Type B pancreatic cell (in vitro differentiated cells): ENCODE data around the gene DNM2. TPM values are rescaled to one million over a fixed set of nuclear protein-coding genes. Genes with fewer than 3 reads are reported as not detected.

ENCODE experiments used
- DNase-seq: peaks from one replicate; pipeline ENCODE4 v3.0.0; 2021; ENCODE audit warnings: mixed read lengths; ENCODE audit not compliant: unreplicated experiment; ENCODE audit errors: extremely low spot score
- H3K27ac Mint-ChIP-seq: 2 replicates; pipeline ENCODE4 v1.8.0; 2021; ENCODE audit warnings: mild to moderate bottlenecking, mixed read lengths
- H3K27me3 Mint-ChIP-seq: 2 replicates; pipeline ENCODE4 v1.8.0; 2021; ENCODE audit warnings: mixed read lengths
- H3K36me3 Mint-ChIP-seq: 2 replicates; pipeline ENCODE4 v1.8.0; 2021; ENCODE audit warnings: mixed read lengths
- H3K4me1 Mint-ChIP-seq: one replicate; pipeline ENCODE4 v1.8.0; 2021; ENCODE audit warnings: mixed read lengths; ENCODE audit not compliant: unreplicated experiment
- H3K4me3 Mint-ChIP-seq: 2 replicates; pipeline ENCODE4 v1.8.0; 2021; ENCODE audit warnings: mild to moderate bottlenecking, mixed read lengths
- H3K9me3 Mint-ChIP-seq: 2 replicates; pipeline ENCODE4 v1.8.0; 2021; ENCODE audit warnings: mixed read lengths
- CTCF ChIP-seq: fragments of 200-600 bp; sonication (generic); conservative IDR thresholded peaks from 2 replicates; pipeline ENCODE4 v1.5.0; 2021; ENCODE audit warnings: antibody characterized with exemption, mild to moderate bottlenecking
- total RNA-seq: library from RNA; stranded (reverse); gene quantifications from 2 replicates; pipeline ENCODE4 v1.2.1, GENCODE V29; 2021; ENCODE audit warnings: low replicate concordance

Gene DNM2
- total RNA-seq, 1 donor from 2014 or later, result 119 TPM

- H3K4me1 Mint-ChIP-seq, result no peaks in the 10 kb centered on the region
- H3K9me3 Mint-ChIP-seq, result no peaks in the 10 kb centered on the region
- H3K36me3 Mint-ChIP-seq, result peaks cover 23% of the 10 kb centered on the region
- no peak overlapping the region for H3K4me3 Mint-ChIP-seq
- H3K27me3 Mint-ChIP-seq, result no peaks in the 10 kb centered on the region
- no peak overlapping the region for H3K27ac Mint-ChIP-seq
- no peak for TF ChIP-seq CTCF
- DNase-seq, result no peak
Observed at GRCh38 chr19:10686661-10687517, 31.0 kb upstream of the DNM2 start.

- H3K36me3 Mint-ChIP-seq, result peaks cover 30% of the 10 kb centered on the region
- no peak overlapping the region for H3K27ac Mint-ChIP-seq
- no peak overlapping the region for H3K4me3 Mint-ChIP-seq
- H3K27me3 Mint-ChIP-seq, result no peaks in the 10 kb centered on the region
- H3K9me3 Mint-ChIP-seq, result no peaks in the 10 kb centered on the region
- no peak for DNase-seq
- H3K4me1 Mint-ChIP-seq, result peaks cover 3% of the 10 kb centered on the region
- TF ChIP-seq CTCF, result no peak
Observed at GRCh38 chr19:10687518-10688288, 30.2 kb upstream of the DNM2 start.

- Mint-ChIP-seq H3K27me3 (no peaks in the 10 kb centered on the region), H3K36me3 (peaks cover 31% of the 10 kb centered on the region), H3K27ac (no peak overlapping the region), H3K9me3 (no peaks in the 10 kb centered on the region), H3K4me1 (peaks cover 4% of the 10 kb centered on the region), H3K4me3 (no peak overlapping the region)
- TF ChIP-seq CTCF, result no peak
- DNase-seq, result no peak
Observed at GRCh38 chr19:10688545-10689280, 29.2 kb upstream of the DNM2 start.

GRCh38 chr19:10690341-10690781 is 27.5 kb upstream of the DNM2 start:
- no peaks in the 10 kb centered on the region for H3K27me3 Mint-ChIP-seq
- no peaks in the 10 kb centered on the region for H3K9me3 Mint-ChIP-seq
- H3K4me1 Mint-ChIP-seq, result peaks cover 11% of the 10 kb centered on the region
- peaks cover 26% of the 10 kb centered on the region for H3K36me3 Mint-ChIP-seq
- no peak for TF ChIP-seq CTCF
- no peak for DNase-seq
- no peak overlapping the region for H3K4me3 Mint-ChIP-seq
- H3K27ac Mint-ChIP-seq, result no peak overlapping the region

- H3K9me3 Mint-ChIP-seq, result no peaks in the 10 kb centered on the region
- peaks cover 15% of the 10 kb centered on the region for H3K4me1 Mint-ChIP-seq
- H3K27me3 Mint-ChIP-seq, result no peaks in the 10 kb centered on the region
- no peak for DNase-seq
- H3K36me3 Mint-ChIP-seq, result peaks cover 26% of the 10 kb centered on the region
- H3K4me3 Mint-ChIP-seq, result no peak overlapping the region
- TF ChIP-seq CTCF, result no peak
- H3K27ac Mint-ChIP-seq, result peak overlapping the region; percentile 18
Observed at GRCh38 chr19:10691178-10691881, 26.5 kb upstream of the DNM2 start.
